Endometrium (tissue), 2 donors: ENCODE data around the gene CABLES2.

Experiments
- FAIRE-seq: peaks from 2 replicates; lab custom pipeline; 2012; peaks lifted over from hg19 to GRCh38; lab: Jason Lieb, UNC
- donor health status: control.
- donor health status: control.

The CABLES2 gene

GRCh38 chr20:62350629-62351422, 56.3 kb downstream of the CABLES2 start:
- FAIRE-seq: no peak

GRCh38 chr20:62350098-62350628, 56.9 kb downstream of the CABLES2 start:
- no peak for FAIRE-seq

GRCh38 chr20:62349556-62350097, 57.5 kb downstream of the CABLES2 start:
- FAIRE-seq: no peak

GRCh38 chr20:62348604-62349003, 58.5 kb downstream of the CABLES2 start:
- no peak for FAIRE-seq

- FAIRE-seq: no peak
Measured at GRCh38 chr20:62347445-62347844, 59.6 kb downstream of the CABLES2 start.

- no peak for FAIRE-seq
Measured at GRCh38 chr20:62347151-62347404, 60.0 kb downstream of the CABLES2 start.

- no peak for FAIRE-seq
Measured at GRCh38 chr20:62346398-62347150, 60.5 kb downstream of the CABLES2 start.

- FAIRE-seq: no peak
Measured at GRCh38 chr20:62345681-62346370, 61.3 kb downstream of the CABLES2 start.

GRCh38 chr20:62344782-62345181, 62.3 kb downstream of the CABLES2 start:
- FAIRE-seq: no peak

GRCh38 chr20:62344092-62344491, 63.0 kb downstream of the CABLES2 start:
- FAIRE-seq: no peak

GRCh38 chr20:62342910-62343309, 64.2 kb downstream of the CABLES2 start:
- no peak for FAIRE-seq

GRCh38 chr20:62339647-62340062, 67.4 kb downstream of the CABLES2 start:
- no peak for FAIRE-seq
